ENCODE measurements around the gene ZP1. TPM values are rescaled to one million over a fixed set of nuclear protein-coding genes. Genes with fewer than 3 reads are reported as not detected.

Gene ZP1
- total and polyA plus RNA-seq, 8 donors = 0.43 to 8.6 (median 2.4) TPM; not detected in 4

DNA sequence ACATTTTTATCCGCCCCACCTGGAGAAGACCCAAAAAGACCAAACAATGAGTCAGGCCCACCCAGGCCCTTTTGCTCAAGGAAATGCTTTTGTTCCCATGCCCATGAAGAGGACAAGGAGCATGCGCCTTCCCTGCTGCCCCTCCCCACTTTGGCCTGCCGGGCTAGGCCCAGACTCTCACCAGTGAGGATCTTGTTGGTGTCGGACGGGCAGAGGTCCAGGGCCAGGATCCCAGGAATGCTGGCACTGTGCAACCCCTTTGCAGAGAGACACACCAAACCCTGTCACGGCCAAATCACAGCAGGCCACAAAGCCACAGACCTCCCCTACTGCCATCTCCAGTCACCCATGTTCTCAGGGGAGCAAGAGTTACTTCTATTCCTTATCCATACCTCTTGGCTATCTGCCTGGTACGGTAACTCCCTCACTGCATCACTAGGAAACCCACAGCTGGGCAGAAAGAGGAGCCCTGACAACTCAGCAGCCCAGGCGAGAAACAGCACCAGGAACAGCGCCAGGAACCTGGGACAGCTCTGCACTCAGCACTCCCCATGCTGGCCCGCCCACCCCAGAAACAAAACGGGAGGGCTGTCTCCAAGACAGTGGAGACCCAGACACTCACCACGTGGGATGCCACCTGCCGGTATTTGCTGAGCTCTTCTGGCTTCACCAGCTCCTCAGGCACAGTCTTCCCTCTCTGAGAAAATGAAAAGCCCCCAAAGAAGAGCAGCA is 33.5 kb downstream of the ZP1 start:
- peaks cover 76 to 80% (median 78%) of the 10 kb centered on the region in 4 donors for H3K36me3 ChIP-seq
- H3K27me3 ChIP-seq = no peaks in the 10 kb centered on the region
- no peak overlapping the region for H3K27ac ChIP-seq
- intact Hi-C loops (cut with DNase I; ENCODE audit: low total_unique reads) = no loop called here
- H3K4me1 ChIP-seq = peaks cover 19 to 31% (median 25%) of the 10 kb centered on the region in 4 donors
- TF ChIP-seq EP300 (IDR thresholded peaks at IDR 0.05) = no peak
- TF ChIP-seq, protein P1, sequence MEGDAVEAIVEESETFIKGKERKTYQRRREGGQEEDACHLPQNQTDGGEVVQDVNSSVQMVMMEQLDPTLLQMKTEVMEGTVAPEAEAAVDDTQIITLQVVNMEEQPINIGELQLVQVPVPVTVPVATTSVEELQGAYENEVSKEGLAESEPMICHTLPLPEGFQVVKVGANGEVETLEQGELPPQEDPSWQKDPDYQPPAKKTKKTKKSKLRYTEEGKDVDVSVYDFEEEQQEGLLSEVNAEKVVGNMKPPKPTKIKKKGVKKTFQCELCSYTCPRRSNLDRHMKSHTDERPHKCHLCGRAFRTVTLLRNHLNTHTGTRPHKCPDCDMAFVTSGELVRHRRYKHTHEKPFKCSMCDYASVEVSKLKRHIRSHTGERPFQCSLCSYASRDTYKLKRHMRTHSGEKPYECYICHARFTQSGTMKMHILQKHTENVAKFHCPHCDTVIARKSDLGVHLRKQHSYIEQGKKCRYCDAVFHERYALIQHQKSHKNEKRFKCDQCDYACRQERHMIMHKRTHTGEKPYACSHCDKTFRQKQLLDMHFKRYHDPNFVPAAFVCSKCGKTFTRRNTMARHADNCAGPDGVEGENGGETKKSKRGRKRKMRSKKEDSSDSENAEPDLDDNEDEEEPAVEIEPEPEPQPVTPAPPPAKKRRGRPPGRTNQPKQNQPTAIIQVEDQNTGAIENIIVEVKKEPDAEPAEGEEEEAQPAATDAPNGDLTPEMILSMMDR (IDR thresholded peaks at IDR 0.05) = no peak
- no peak for TF ChIP-seq POLR2AphosphoS5 (IDR thresholded peaks at IDR 0.05)
- no peak for TF ChIP-seq POLR2A (IDR thresholded peaks at IDR 0.05)
- 74 to 88% (median 77%) methylated on average over 10 to 13 of the region's 13 CpGs for WGBS, 5 donors
- no peak overlapping the region for H3K4me3 ChIP-seq
- H3K9me3 ChIP-seq = no peaks in the 10 kb centered on the region
- no peak for DNase-seq

DNA sequence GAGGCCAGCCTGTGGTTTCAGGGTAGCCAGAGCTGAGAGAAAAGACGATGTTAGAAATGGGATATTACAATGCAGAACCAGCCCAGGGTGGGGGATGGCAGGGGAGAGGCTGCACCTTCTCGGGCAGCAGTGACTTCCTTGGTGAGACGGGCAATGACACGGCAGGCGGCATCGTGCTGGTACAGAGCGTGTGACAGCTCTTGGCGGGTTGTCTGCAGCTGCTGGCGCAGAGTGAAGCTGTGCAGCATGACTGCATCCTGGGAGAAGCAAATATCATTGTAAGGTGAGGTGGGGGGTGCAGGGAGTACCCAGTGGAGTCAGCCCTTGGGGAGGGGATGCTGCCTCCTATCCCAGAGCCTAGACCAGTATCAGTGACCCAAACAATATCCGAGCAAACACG is 35.3 kb downstream of the ZP1 start:
- intact Hi-C loops (cut with DNase I; ENCODE audit: low total_unique reads) = no loop called here
- Histone ChIP-seq H3K27ac (no peak overlapping the region), H3K9me3 (no peaks in the 10 kb centered on the region)

GRCh38 chr11:60905047-60905446 is 37.7 kb downstream of the ZP1 start:
- no peaks in the 10 kb centered on the region for H3K27me3 ChIP-seq
- intact Hi-C loops (cut with DNase I; ENCODE audit: low total_unique reads) = no loop called here
- H3K27ac ChIP-seq = peak overlapping the region in 4 of 5 donors; percentile 93 to 96 (median 95)
- H3K4me3 ChIP-seq = peak overlapping the region; percentile 66 to 98 (median 83)
- peaks cover 37 to 38% (median 38%) of the 10 kb centered on the region in 4 donors for H3K36me3 ChIP-seq
- H3K9me3 ChIP-seq = no peaks in the 10 kb centered on the region
- no peak for DNase-seq
- TF ChIP-seq, protein P1 (IDR thresholded peaks at IDR 0.05) = no peak
- no peak for TF ChIP-seq EP300 (IDR thresholded peaks at IDR 0.05)
- no peak for TF ChIP-seq POLR2AphosphoS5 (IDR thresholded peaks at IDR 0.05)
- no peak for TF ChIP-seq POLR2A (IDR thresholded peaks at IDR 0.05)
- WGBS, 5 donors = 28 to 41% (median 30%) methylated on average over 6 of the region's 6 CpGs
- H3K4me1 ChIP-seq = peaks cover 19 to 37% (median 34%) of the 10 kb centered on the region in 4 donors

More for the DNA sequence above, 35.3 kb downstream of the ZP1 start:
- Histone ChIP-seq H3K36me3 (peaks cover 59 to 62% (median 60%) of the 10 kb centered on the region in 4 donors), H3K27me3 (no peaks in the 10 kb centered on the region), H3K4me1 (peaks cover 19 to 41% (median 34%) of the 10 kb centered on the region in 4 donors), H3K4me3 (no peak overlapping the region)
- no peak for DNase-seq
- WGBS, 5 donors = 85 to 93% (median 90%) methylated on average over 9 to 11 of the region's 11 CpGs
- no peak for TF ChIP-seq POLR2A (IDR thresholded peaks at IDR 0.05)

DNA sequence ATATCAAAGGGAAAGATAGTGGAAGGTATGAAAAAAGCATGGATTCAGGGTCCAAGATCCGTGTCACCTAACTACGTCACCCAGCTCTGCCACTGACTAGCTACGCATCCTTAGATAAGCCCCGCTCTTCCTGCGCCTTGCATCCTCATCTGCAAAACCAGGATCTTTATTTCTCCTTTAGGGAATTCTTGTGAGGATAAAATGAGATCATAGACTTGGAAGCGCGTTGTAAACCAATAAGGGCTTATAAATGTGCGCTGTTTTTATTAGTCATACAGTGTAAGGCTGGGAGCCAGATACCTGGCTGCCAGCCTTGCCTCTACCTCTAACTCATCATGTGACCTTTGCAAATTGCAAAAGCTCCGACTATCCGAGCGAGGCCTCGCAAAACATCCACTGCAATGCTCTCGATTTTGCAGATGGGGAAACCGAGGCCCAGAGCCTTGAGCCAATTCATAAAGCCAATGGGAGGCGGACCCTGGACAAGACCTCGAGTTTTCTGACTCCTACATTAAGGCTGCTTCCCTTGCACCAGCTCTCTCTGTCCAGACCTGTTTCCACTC is 38.3 kb downstream of the ZP1 start:
- H3K4me3 ChIP-seq = peak overlapping the region; percentile 66 to 98 (median 83)
- H3K9me3 ChIP-seq = no peaks in the 10 kb centered on the region
- peak overlapping the region; percentile 93 to 96 (median 94) for H3K27ac ChIP-seq
- H3K36me3 ChIP-seq = peaks cover 31 to 33% (median 32%) of the 10 kb centered on the region in 4 donors
- peaks cover 19 to 37% (median 34%) of the 10 kb centered on the region in 4 donors for H3K4me1 ChIP-seq
- intact Hi-C loops (cut with DNase I; ENCODE audit: low total_unique reads) = no loop called here
- peak in 1 of 2 donors; percentile 51 for DNase-seq
- TF ChIP-seq, protein P1 (IDR thresholded peaks at IDR 0.05) = no peak
- no peak for TF ChIP-seq POLR2AphosphoS5 (IDR thresholded peaks at IDR 0.05)
- H3K27me3 ChIP-seq = no peaks in the 10 kb centered on the region
- 2 to 4% (median 3%) methylated on average over 16 of the region's 16 CpGs for WGBS, 5 donors

Measured in stomach (tissue), 9 donors.